ENCODE measurements around the gene CDH23.

- TF ChIP-seq CTCF (optimal IDR thresholded peaks at IDR 0.05 in 1 of 3, IDR thresholded peaks at IDR 0.05 in 1 of 3, conservative IDR thresholded peaks at IDR 0.05 in 1 of 3; ENCODE audit: extremely low read depth in 1 of 3, insufficient read depth in 2 of 3, low read length in 3 of 3): no peak
- TF ChIP-seq EZH2 (IDR thresholded peaks at IDR 0.05; ENCODE audit: low read length): no peak
These were observed 321.5 kb downstream of the CDH23 start for GRCh38 chr10:71718165-71718698.
